DOHH2 (cell line): ENCODE measurements around the gene LMO7.

Experiments
- H3F3A ChIP-seq: fragments of 200-600 bp; sonication (generic), shearing (Covaris generic); 2 replicates; pipeline ENCODE4 v1.6.0; 2016; ENCODE audit warnings: antibody characterized with exemption, mild to moderate bottlenecking; ENCODE audit not compliant: control insufficient read depth, insufficient read depth
- H3K27ac ChIP-seq: fragments of 200-600 bp; sonication (generic); 2 replicates; pipeline ENCODE4 v1.5.1; 2014; ENCODE audit warnings: low read depth, mild to moderate bottlenecking, low read length, moderate library complexity
- H3K27me3 ChIP-seq: fragments of 200-600 bp; sonication (generic); 2 replicates; pipeline ENCODE4 v1.6.1; 2014; ENCODE audit warnings: mild to moderate bottlenecking, low read length, mixed read lengths; ENCODE audit not compliant: control insufficient read depth
- H3K36me3 ChIP-seq: fragments of 200-600 bp; sonication (generic); 2 replicates; pipeline ENCODE4 v1.6.1; 2014; ENCODE audit warnings: mild to moderate bottlenecking, low read length, moderate library complexity, mixed read lengths; ENCODE audit not compliant: control insufficient read depth
- H3K4me1 ChIP-seq: fragments of 200-600 bp; sonication (generic); 2 replicates; pipeline ENCODE4 v1.6.1; 2014; ENCODE audit warnings: mild to moderate bottlenecking, low read length, mixed read lengths; ENCODE audit not compliant: control insufficient read depth
- H3K4me2 ChIP-seq: fragments of 200-600 bp; sonication (generic); 2 replicates; pipeline ENCODE4 v1.6.0; 2014; ENCODE audit warnings: mild to moderate bottlenecking, low read length, moderate library complexity
- H3K4me3 ChIP-seq: fragments of 200-600 bp; sonication (generic); 2 replicates; pipeline ENCODE4 v1.5.1; 2014; ENCODE audit warnings: mild to moderate bottlenecking, low read length, mixed read lengths
- H3K79me2 ChIP-seq: fragments of 200-600 bp; sonication (generic); 2 replicates; pipeline ENCODE4 v1.6.1; 2014; ENCODE audit warnings: mild to moderate bottlenecking, low read length, mixed read lengths; ENCODE audit not compliant: control insufficient read depth
- H3K9me2 ChIP-seq: fragments of 200-600 bp; sonication (generic); replicated peaks from 2 replicates; pipeline ENCODE4 v1.6.1; 2014; ENCODE audit warnings: mild to moderate bottlenecking, low read length, mixed read lengths; ENCODE audit not compliant: control insufficient read depth
- H3K9me3 ChIP-seq: fragments of 200-600 bp; sonication (generic); 2 replicates; pipeline ENCODE4 v1.6.1; 2014; ENCODE audit warnings: antibody characterized with exemption, low read length, mixed read lengths; ENCODE audit not compliant: control insufficient read depth, insufficient read depth
- H4K20me1 ChIP-seq: fragments of 200-600 bp; sonication (generic); 2 replicates; pipeline ENCODE4 v1.6.0; 2014; ENCODE audit warnings: low read depth, mild to moderate bottlenecking, antibody characterized with exemption, low read length, moderate library complexity; ENCODE audit not compliant: control insufficient read depth, insufficient read depth
- CTCF ChIP-seq: fragments of 200-600 bp; sonication (generic); IDR thresholded peaks from one replicate; pipeline ENCODE4 v1.5.1; 2014; ENCODE audit warnings: antibody characterized with exemption, mild to moderate bottlenecking, low read depth, low read length; ENCODE audit not compliant: poor library complexity, severe bottlenecking
- EZH2phosphoT487 ChIP-seq: fragments of 200-600 bp; sonication (generic); IDR thresholded peaks from 2 replicates; pipeline ENCODE4 v1.6.1; 2017; ENCODE audit warnings: borderline replicate concordance, mild to moderate bottlenecking, antibody characterized with exemption, low read length, moderate library complexity, mixed read lengths

LMO7 gene

GRCh38 chr13:75871059-75871458 lies 234.9 kb downstream of the LMO7 start:
- Histone ChIP-seq H3K4me1 (no peaks in the 10 kb centered on the region), H3K79me2 (no peaks in the 10 kb centered on the region), H3K4me2 (no peak overlapping the region), H3K9me3 (no peaks in the 10 kb centered on the region), H3K36me3 (no peaks in the 10 kb centered on the region), H3F3A (no peaks in the 10 kb centered on the region), H3K4me3 (no peak overlapping the region), H3K27me3 (peaks cover 9% of the 10 kb centered on the region), H3K9me2 (no peaks in the 10 kb centered on the region), H4K20me1 (no peaks in the 10 kb centered on the region), H3K27ac (no peak overlapping the region)
- TF ChIP-seq CTCF (no peak), EZH2phosphoT487 (no peak)

- TF ChIP-seq CTCF: no peak
- TF ChIP-seq EZH2phosphoT487: no peak
- Histone ChIP-seq H3K27ac (no peak overlapping the region), H4K20me1 (no peaks in the 10 kb centered on the region), H3K4me3 (no peak overlapping the region), H3K27me3 (peaks cover 14% of the 10 kb centered on the region), H3K9me2 (no peaks in the 10 kb centered on the region), H3K36me3 (no peaks in the 10 kb centered on the region), H3K4me2 (no peak overlapping the region), H3K9me3 (no peaks in the 10 kb centered on the region), H3F3A (no peaks in the 10 kb centered on the region), H3K4me1 (no peaks in the 10 kb centered on the region), H3K79me2 (no peaks in the 10 kb centered on the region)
Observed at GRCh38 chr13:75872980-75873379, 236.8 kb downstream of the LMO7 start.

GRCh38 chr13:75873494-75873893 lies 237.4 kb downstream of the LMO7 start:
- H3K4me2 ChIP-seq: no peak overlapping the region
- H3F3A ChIP-seq: no peaks in the 10 kb centered on the region
- no peaks in the 10 kb centered on the region for H3K36me3 ChIP-seq
- no peaks in the 10 kb centered on the region for H4K20me1 ChIP-seq
- H3K9me2 ChIP-seq: no peaks in the 10 kb centered on the region
- no peaks in the 10 kb centered on the region for H3K4me1 ChIP-seq
- H3K4me3 ChIP-seq: no peak overlapping the region
- H3K27me3 ChIP-seq: peaks cover 19% of the 10 kb centered on the region
- H3K9me3 ChIP-seq: no peaks in the 10 kb centered on the region
- H3K27ac ChIP-seq: no peak overlapping the region
- TF ChIP-seq CTCF (no peak), EZH2phosphoT487 (no peak)
- H3K79me2 ChIP-seq: no peaks in the 10 kb centered on the region

GRCh38 chr13:75875450-75875849 lies 239.3 kb downstream of the LMO7 start:
- Histone ChIP-seq H3K79me2 (no peaks in the 10 kb centered on the region), H3K4me1 (no peaks in the 10 kb centered on the region), H3F3A (no peaks in the 10 kb centered on the region), H3K27ac (no peak overlapping the region), H3K27me3 (peaks cover 21% of the 10 kb centered on the region), H4K20me1 (no peaks in the 10 kb centered on the region), H3K36me3 (no peaks in the 10 kb centered on the region), H3K4me3 (no peak overlapping the region), H3K9me2 (no peaks in the 10 kb centered on the region), H3K9me3 (no peaks in the 10 kb centered on the region), H3K4me2 (no peak overlapping the region)
- no peak for TF ChIP-seq EZH2phosphoT487
- no peak for TF ChIP-seq CTCF
